Duodenal mucosa (tissue), 2 donors: ENCODE data around the gene CELA3A.
"Not testable (repeated sequence)": the region's sequence is repeated elsewhere in the genome, so short reads cannot be mapped to it uniquely, and the experiment has no call there.

Experiments used
- H3K27ac ChIP-seq: one replicate; pipeline ENCODE4 v1.7.0; 2013; ENCODE audit warnings: low read depth, low read length
- H3K27me3 ChIP-seq, 2 donors: one replicate each; pipeline ENCODE4 v1.7.0; 2013; ENCODE audit warnings: low read length in 2 of 2, control low read depth in 1 of 2; ENCODE audit not compliant: insufficient read depth in 2 of 2, control insufficient read depth in 1 of 2
- H3K36me3 ChIP-seq, 2 donors: one replicate each; pipeline ENCODE4 v1.7.0; 2013; ENCODE audit warnings: low read length in 2 of 2, control low read depth in 1 of 2; ENCODE audit not compliant: insufficient read depth in 2 of 2, control insufficient read depth in 1 of 2
- H3K4me1 ChIP-seq, 2 donors: one replicate each; pipeline ENCODE4 v1.7.0; 2013; ENCODE audit warnings: low read length in 2 of 2, control low read depth in 1 of 2; ENCODE audit not compliant: insufficient read depth in 2 of 2, control insufficient read depth in 1 of 2
- H3K4me3 ChIP-seq, 2 donors: one replicate each; pipeline ENCODE4 v1.7.0; 2013; ENCODE audit warnings: low read length in 2 of 2, low read depth in 1 of 2
- H3K9ac ChIP-seq, 2 donors: one replicate each; pipeline ENCODE4 v1.7.0; 2013; ENCODE audit warnings: low read length in 2 of 2, low read depth in 1 of 2
- H3K9me3 ChIP-seq, 2 donors: one replicate each; pipeline ENCODE4 v1.7.0; 2013; ENCODE audit warnings: low read length in 2 of 2, control low read depth in 1 of 2; ENCODE audit not compliant: control insufficient read depth in 1 of 2

The CELA3A gene

GRCh38 chr1:21967216-21967615, 34.2 kb upstream of the CELA3A start:
- H3K27me3 ChIP-seq, H3K36me3 ChIP-seq, H3K4me1 ChIP-seq, H3K9ac ChIP-seq, H3K27ac ChIP-seq, H3K9me3 ChIP-seq, H3K4me3 ChIP-seq: not testable (repeated sequence)

- H3K4me3 ChIP-seq, H3K9me3 ChIP-seq, H3K36me3 ChIP-seq, H3K27ac ChIP-seq, H3K27me3 ChIP-seq, H3K9ac ChIP-seq: not testable (repeated sequence)
- peaks cover 6 to 10% of the 10 kb centered on the region in 2 donors for H3K4me1 ChIP-seq
Measured at GRCh38 chr1:21969066-21969465, 32.4 kb upstream of the CELA3A start.

GRCh38 chr1:21970523-21970922, 30.9 kb upstream of the CELA3A start:
- peaks cover 6 to 11% of the 10 kb centered on the region in 2 donors for H3K4me1 ChIP-seq
- H3K4me3 ChIP-seq, H3K9ac ChIP-seq, H3K27ac ChIP-seq, H3K9me3 ChIP-seq, H3K27me3 ChIP-seq, H3K36me3 ChIP-seq: not testable (repeated sequence)

- not testable (repeated sequence) for H3K4me3 ChIP-seq, H3K9me3 ChIP-seq, H3K9ac ChIP-seq, H3K27me3 ChIP-seq, H3K36me3 ChIP-seq
- H3K27ac ChIP-seq: peak overlapping the region; percentile 58
- H3K4me1 ChIP-seq: peaks cover 6 to 11% of the 10 kb centered on the region in 2 donors
Measured at GRCh38 chr1:21972973-21973441, 28.4 kb upstream of the CELA3A start.

GRCh38 chr1:21973948-21974347, 27.5 kb upstream of the CELA3A start:
- H3K27ac ChIP-seq, H3K27me3 ChIP-seq, H3K9me3 ChIP-seq, H3K4me3 ChIP-seq, H3K9ac ChIP-seq, H3K36me3 ChIP-seq: not testable (repeated sequence)
- peaks cover 6 to 11% of the 10 kb centered on the region in 2 donors for H3K4me1 ChIP-seq

GRCh38 chr1:21974699-21975098, 26.8 kb upstream of the CELA3A start:
- H3K9me3 ChIP-seq, H3K4me3 ChIP-seq, H3K27me3 ChIP-seq, H3K36me3 ChIP-seq, H3K9ac ChIP-seq, H3K27ac ChIP-seq: not testable (repeated sequence)
- H3K4me1 ChIP-seq: peaks cover 6 to 11% of the 10 kb centered on the region in 2 donors

GRCh38 chr1:21975296-21975695, 26.2 kb upstream of the CELA3A start:
- not testable (repeated sequence) for H3K4me3 ChIP-seq, H3K27ac ChIP-seq, H3K9me3 ChIP-seq, H3K36me3 ChIP-seq, H3K9ac ChIP-seq, H3K27me3 ChIP-seq
- H3K4me1 ChIP-seq: peaks cover 6 to 11% of the 10 kb centered on the region in 2 donors

- not testable (repeated sequence) for H3K9ac ChIP-seq, H3K27me3 ChIP-seq, H3K36me3 ChIP-seq, H3K4me3 ChIP-seq, H3K9me3 ChIP-seq, H3K27ac ChIP-seq
- H3K4me1 ChIP-seq: peaks cover 6 to 11% of the 10 kb centered on the region in 2 donors
Measured at GRCh38 chr1:21976703-21977239, 24.7 kb upstream of the CELA3A start, which contains the start of gene CELA3B. CELA3B (plus strand) TSS chr1:21977022; CDS start chr1:21977040, 18 bp downstream.

- H3K9ac ChIP-seq, H3K4me1 ChIP-seq, H3K9me3 ChIP-seq, H3K27ac ChIP-seq, H3K27me3 ChIP-seq, H3K36me3 ChIP-seq, H3K4me3 ChIP-seq: not testable (repeated sequence)
Measured at GRCh38 chr1:21978209-21978608, 23.2 kb upstream of the CELA3A start.

GRCh38 chr1:21980515-21981220, 20.8 kb upstream of the CELA3A start:
- not testable (repeated sequence) for H3K27me3 ChIP-seq, H3K9me3 ChIP-seq, H3K27ac ChIP-seq, H3K9ac ChIP-seq, H3K4me1 ChIP-seq, H3K4me3 ChIP-seq, H3K36me3 ChIP-seq
